ENCODE results near the gene FUBP3.
A peak's percentile ranks its signal among the peaks of the same experiment; 100 is the strongest.
"Not testable (repeated sequence)": the region's sequence is repeated elsewhere in the genome, so short reads cannot be mapped to it uniquely, and the experiment has no call there.

FUBP3 gene

GRCh38 chr9:130670644-130671043, 91.3 kb downstream of the FUBP3 start:
- no peak overlapping the region for H3K4me3 ChIP-seq (ENCODE audit: extremely low read depth, insufficient read depth, low read length, poor library complexity, severe bottlenecking)
- H3K36me3 ChIP-seq (ENCODE audit: control insufficient read depth, insufficient read depth, low read length): no peaks in the 10 kb centered on the region
- WGBS, 2 experiments (ENCODE audit: insufficient coverage in 2 of 2): 95 to 98% methylated on average over 5 to 6 of the region's 6 CpGs
- peaks cover 6% of the 10 kb centered on the region for H3K4me1 ChIP-seq (ENCODE audit: control insufficient read depth, insufficient read depth, low read length, poor library complexity, severe bottlenecking)
- H3K9me3 ChIP-seq (ENCODE audit: control insufficient read depth, low read length): no peaks in the 10 kb centered on the region
- no peak overlapping the region for H3K27ac ChIP-seq (ENCODE audit: low read depth, low read length, severe bottlenecking)

- no peak overlapping the region for H3K27ac ChIP-seq (ENCODE audit: low read depth, low read length, severe bottlenecking)
- H3K4me1 ChIP-seq (ENCODE audit: control insufficient read depth, insufficient read depth, low read length, poor library complexity, severe bottlenecking): no peaks in the 10 kb centered on the region
- 92 to 99% methylated on average over 8 of the region's 8 CpGs for whole genome bisulfite sequencing, 2 experiments (ENCODE audit: insufficient coverage in 2 of 2)
- no peaks in the 10 kb centered on the region for H3K9me3 ChIP-seq (ENCODE audit: control insufficient read depth, low read length)
- H3K36me3 ChIP-seq (ENCODE audit: control insufficient read depth, insufficient read depth, low read length): no peaks in the 10 kb centered on the region
- no peak overlapping the region for H3K4me3 ChIP-seq (ENCODE audit: extremely low read depth, insufficient read depth, low read length, poor library complexity, severe bottlenecking)
Measured at GRCh38 chr9:130672466-130672865, 93.1 kb downstream of the FUBP3 start.

- H3K9me3 ChIP-seq (ENCODE audit: control insufficient read depth, low read length): no peaks in the 10 kb centered on the region
- 92 to 94% methylated on average over 6 to 10 of the region's 12 CpGs for WGBS, 2 experiments (ENCODE audit: insufficient coverage in 2 of 2)
- no peaks in the 10 kb centered on the region for H3K4me1 ChIP-seq (ENCODE audit: control insufficient read depth, insufficient read depth, low read length, poor library complexity, severe bottlenecking)
- no peak overlapping the region for H3K4me3 ChIP-seq (ENCODE audit: extremely low read depth, insufficient read depth, low read length, poor library complexity, severe bottlenecking)
- no peaks in the 10 kb centered on the region for H3K36me3 ChIP-seq (ENCODE audit: control insufficient read depth, insufficient read depth, low read length)
- no peak overlapping the region for H3K27ac ChIP-seq (ENCODE audit: low read depth, low read length, severe bottlenecking)
Measured at GRCh38 chr9:130672933-130673615, 93.7 kb downstream of the FUBP3 start.

- no peak overlapping the region for H3K4me3 ChIP-seq (ENCODE audit: extremely low read depth, insufficient read depth, low read length, poor library complexity, severe bottlenecking)
- WGBS, 2 experiments (ENCODE audit: insufficient coverage in 2 of 2): 90 to 97% methylated on average over 10 to 13 of the region's 13 CpGs
- H3K4me1 ChIP-seq (ENCODE audit: control insufficient read depth, insufficient read depth, low read length, poor library complexity, severe bottlenecking): no peaks in the 10 kb centered on the region
- H3K27ac ChIP-seq (ENCODE audit: low read depth, low read length, severe bottlenecking): no peak overlapping the region
- H3K36me3 ChIP-seq (ENCODE audit: control insufficient read depth, insufficient read depth, low read length): no peaks in the 10 kb centered on the region
- no peaks in the 10 kb centered on the region for H3K9me3 ChIP-seq (ENCODE audit: control insufficient read depth, low read length)
Measured at GRCh38 chr9:130675396-130675795, 96.0 kb downstream of the FUBP3 start.

- Histone ChIP-seq H3K36me3 (ENCODE audit: control insufficient read depth, insufficient read depth, low read length) (no peaks in the 10 kb centered on the region), H3K9me3 (ENCODE audit: control insufficient read depth, low read length) (no peaks in the 10 kb centered on the region), H3K4me1 (ENCODE audit: control insufficient read depth, insufficient read depth, low read length, poor library complexity, severe bottlenecking) (no peaks in the 10 kb centered on the region), H3K4me3 (ENCODE audit: extremely low read depth, insufficient read depth, low read length, poor library complexity, severe bottlenecking) (no peak overlapping the region), H3K27ac (ENCODE audit: low read depth, low read length, severe bottlenecking) (no peak overlapping the region)
- whole genome bisulfite sequencing, 2 experiments (ENCODE audit: insufficient coverage in 2 of 2): 89 to 93% methylated on average over 6 to 7 of the region's 7 CpGs
Measured at GRCh38 chr9:130677252-130677651, 97.9 kb downstream of the FUBP3 start.

- Histone ChIP-seq H3K4me1 (ENCODE audit: control insufficient read depth, insufficient read depth, low read length, poor library complexity, severe bottlenecking) (no peaks in the 10 kb centered on the region), H3K27ac (ENCODE audit: low read depth, low read length, severe bottlenecking) (no peak overlapping the region), H3K9me3 (ENCODE audit: control insufficient read depth, low read length) (peaks cover 7% of the 10 kb centered on the region), H3K36me3 (ENCODE audit: control insufficient read depth, insufficient read depth, low read length) (no peaks in the 10 kb centered on the region), H3K4me3 (ENCODE audit: extremely low read depth, insufficient read depth, low read length, poor library complexity, severe bottlenecking) (peak overlapping the region; percentile 38)
- 4 to 5% methylated on average over 76 to 85 of the region's 116 CpGs for whole genome bisulfite sequencing, 2 experiments (ENCODE audit: insufficient coverage in 2 of 2)
Measured at GRCh38 chr9:130680836-130681768, 101.7 kb downstream of the FUBP3 start.

- H3K4me1 ChIP-seq (ENCODE audit: control insufficient read depth, insufficient read depth, low read length, poor library complexity, severe bottlenecking): no peaks in the 10 kb centered on the region
- peak overlapping the region; percentile 38 for H3K4me3 ChIP-seq (ENCODE audit: extremely low read depth, insufficient read depth, low read length, poor library complexity, severe bottlenecking)
- H3K36me3 ChIP-seq (ENCODE audit: control insufficient read depth, insufficient read depth, low read length): no peaks in the 10 kb centered on the region
- H3K9me3 ChIP-seq (ENCODE audit: control insufficient read depth, low read length): peaks cover 7% of the 10 kb centered on the region
- 2% methylated on average over 34 to 42 of the region's 45 CpGs for WGBS, 2 experiments (ENCODE audit: insufficient coverage in 2 of 2)
- H3K27ac ChIP-seq (ENCODE audit: low read depth, low read length, severe bottlenecking): no peak overlapping the region
Measured at GRCh38 chr9:130681769-130682420, 102.5 kb downstream of the FUBP3 start.

- Histone ChIP-seq H3K9me3 (ENCODE audit: control insufficient read depth, low read length) (peaks cover 7% of the 10 kb centered on the region), H3K36me3 (ENCODE audit: control insufficient read depth, insufficient read depth, low read length) (no peaks in the 10 kb centered on the region), H3K4me3 (ENCODE audit: extremely low read depth, insufficient read depth, low read length, poor library complexity, severe bottlenecking) (no peak overlapping the region), H3K4me1 (ENCODE audit: control insufficient read depth, insufficient read depth, low read length, poor library complexity, severe bottlenecking) (no peaks in the 10 kb centered on the region), H3K27ac (ENCODE audit: low read depth, low read length, severe bottlenecking) (no peak overlapping the region)
- WGBS, 2 experiments (ENCODE audit: insufficient coverage in 2 of 2): 10 to 12% methylated on average over 4 to 12 of the region's 22 CpGs
Measured at GRCh38 chr9:130682421-130683121, 103.2 kb downstream of the FUBP3 start.

- Histone ChIP-seq H3K27ac (ENCODE audit: low read depth, low read length, severe bottlenecking) (no peak overlapping the region), H3K4me1 (ENCODE audit: control insufficient read depth, insufficient read depth, low read length, poor library complexity, severe bottlenecking) (no peaks in the 10 kb centered on the region), H3K9me3 (ENCODE audit: control insufficient read depth, low read length) (peaks cover 7% of the 10 kb centered on the region), H3K4me3 (ENCODE audit: extremely low read depth, insufficient read depth, low read length, poor library complexity, severe bottlenecking) (no peak overlapping the region), H3K36me3 (ENCODE audit: control insufficient read depth, insufficient read depth, low read length) (no peaks in the 10 kb centered on the region)
Measured at GRCh38 chr9:130685104-130685503, 105.7 kb downstream of the FUBP3 start.

- not testable (repeated sequence) for H3K4me3 ChIP-seq (ENCODE audit: extremely low read depth, insufficient read depth, low read length, poor library complexity, severe bottlenecking); H3K36me3 ChIP-seq (ENCODE audit: control insufficient read depth, insufficient read depth, low read length); H3K4me1 ChIP-seq (ENCODE audit: control insufficient read depth, insufficient read depth, low read length, poor library complexity, severe bottlenecking); H3K9me3 ChIP-seq (ENCODE audit: control insufficient read depth, low read length); H3K27ac ChIP-seq (ENCODE audit: low read depth, low read length, severe bottlenecking)
- WGBS, 2 experiments (ENCODE audit: insufficient coverage in 2 of 2): 90 to 93% methylated on average over 8 of the region's 11 CpGs
Measured at GRCh38 chr9:130685945-130686344, 106.6 kb downstream of the FUBP3 start.
